AG09309 (cell line): Measurements from ENCODE around the gene CAVIN4.

Experiments
- DNase-seq: peaks from one replicate; pipeline ENCODE4 v3.0.0-alpha.2; 2010; ENCODE audit warnings: low read depth
- H3K4me3 ChIP-seq: 2 replicates; pipeline ENCODE4 v1.5.1; 2011; ENCODE audit warnings: mild to moderate bottlenecking, low read depth, low read length, moderate library complexity; ENCODE audit not compliant: control insufficient read depth
- CTCF ChIP-seq: IDR thresholded peaks from 2 replicates; pipeline ENCODE4 v1.5.1; 2011; ENCODE audit warnings: mild to moderate bottlenecking, low read depth, low read length, inconsistent platforms; ENCODE audit not compliant: insufficient read depth, control insufficient read depth; ENCODE audit errors: missing control alignments

The CAVIN4 gene

DNA sequence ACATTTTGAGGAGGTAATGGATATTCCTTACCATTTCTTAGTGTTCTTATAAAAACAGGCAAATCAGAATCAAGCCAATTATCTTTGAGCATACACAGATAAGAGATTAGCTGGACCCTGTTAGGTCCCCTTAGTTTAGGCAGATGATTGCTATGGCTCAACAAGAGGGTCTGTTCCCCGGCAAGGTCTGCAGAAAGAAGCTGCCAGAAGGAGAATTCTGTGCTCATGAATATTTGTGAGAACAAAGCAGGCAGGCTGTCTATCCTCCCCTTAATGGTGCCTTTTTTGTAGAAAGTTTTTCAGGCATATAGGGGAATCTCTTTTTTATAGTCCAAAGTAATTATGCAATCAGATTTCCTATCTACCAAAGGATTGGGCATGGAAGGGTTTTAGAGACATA, 27.5 kb downstream of the CAVIN4 start:
- DNase-seq = no peak
- no peak overlapping the region for H3K4me3 ChIP-seq
- TF ChIP-seq CTCF = no peak

DNA sequence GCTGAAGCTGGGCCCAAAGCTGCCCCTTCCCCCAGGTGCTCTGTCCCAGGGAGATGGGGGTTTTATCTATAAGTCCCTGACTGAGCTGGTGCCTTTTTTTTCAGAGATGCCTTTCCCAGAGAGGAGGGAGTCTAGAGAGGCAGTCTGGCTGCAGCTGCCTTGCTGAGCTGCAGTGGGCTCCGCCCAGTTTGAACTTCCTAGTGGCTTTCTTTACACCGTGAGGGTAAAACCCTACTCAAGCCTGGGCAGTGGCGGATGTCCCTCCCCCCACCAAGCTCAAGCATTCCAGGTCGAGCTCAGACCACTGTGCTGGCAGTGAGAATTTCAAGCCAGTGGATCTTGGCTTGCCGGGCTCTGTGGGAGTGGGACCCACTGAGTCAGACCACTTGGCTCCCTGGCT, 41.3 kb downstream of the CAVIN4 start:
- no peak for DNase-seq
- no peak for TF ChIP-seq CTCF
- no peak overlapping the region for H3K4me3 ChIP-seq

DNA sequence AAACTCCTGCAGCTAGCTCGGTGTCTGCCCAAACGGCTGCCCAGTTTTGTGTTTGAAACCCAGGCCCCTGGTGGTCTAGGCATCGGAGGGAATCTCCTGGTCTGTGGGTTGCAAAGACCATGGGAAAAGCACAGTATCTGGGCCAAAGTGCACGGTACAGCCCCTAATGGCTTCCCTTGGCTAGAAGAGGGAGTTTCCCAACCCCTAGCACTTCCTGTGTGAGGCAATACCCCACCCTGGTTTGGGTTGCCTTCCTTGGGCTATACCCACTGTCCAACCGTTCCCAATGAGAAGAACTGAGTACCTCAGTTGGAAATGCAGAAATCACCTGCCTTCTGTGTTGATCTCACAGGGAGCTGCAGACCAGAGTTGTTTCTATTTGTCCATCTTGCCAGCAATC, 41.8 kb downstream of the CAVIN4 start:
- no peak for TF ChIP-seq CTCF
- no peak overlapping the region for H3K4me3 ChIP-seq
- DNase-seq = no peak

- DNase-seq = no peak
- no peak for TF ChIP-seq CTCF
- no peak overlapping the region for H3K4me3 ChIP-seq
Measured at GRCh38 chr9:100623969-100624368, 46.1 kb downstream of the CAVIN4 start.

DNA sequence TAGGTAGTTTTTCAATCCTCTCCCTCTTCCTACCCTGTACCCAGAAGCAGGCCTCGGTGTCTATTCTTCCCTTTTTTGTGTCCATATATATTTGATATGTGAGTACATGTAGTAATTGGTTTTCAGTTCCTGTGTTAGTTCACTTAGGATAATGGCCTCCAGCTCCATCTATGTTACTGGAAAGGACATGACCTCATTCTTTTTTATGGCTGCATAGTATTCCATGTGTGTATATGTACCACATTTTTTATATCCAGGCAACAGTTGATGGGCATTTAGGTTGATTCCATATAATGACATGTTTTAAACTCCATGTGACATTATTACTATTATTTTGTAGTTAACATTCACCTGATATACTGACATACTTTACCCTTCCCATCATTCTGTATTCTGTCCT, 49.1 kb downstream of the CAVIN4 start:
- no peak for TF ChIP-seq CTCF
- H3K4me3 ChIP-seq = no peak overlapping the region
- DNase-seq = no peak

DNA sequence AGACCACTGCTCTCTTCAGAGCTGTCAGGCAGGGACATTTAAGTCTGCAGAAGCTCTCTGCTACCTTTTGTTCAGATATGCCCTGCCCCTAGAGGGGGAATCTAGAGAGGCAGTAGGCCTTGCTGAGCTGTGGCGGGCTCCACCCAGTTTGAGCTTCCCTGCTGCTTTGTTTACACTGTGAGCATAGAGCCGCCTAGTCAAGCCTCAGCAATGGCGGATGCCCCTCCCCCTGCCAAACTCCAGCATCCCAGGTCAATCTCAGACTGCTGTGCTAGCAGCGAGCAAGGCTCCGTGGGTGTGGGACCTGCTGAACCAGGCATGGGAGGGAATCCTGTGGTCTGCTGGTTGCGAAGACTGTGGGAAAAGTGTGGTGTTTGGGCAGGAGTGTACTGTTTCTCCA, 59.9 kb downstream of the CAVIN4 start:
- DNase-seq = no peak
- no peak overlapping the region for H3K4me3 ChIP-seq
- TF ChIP-seq CTCF = no peak
